Pancreas (tissue), 10 donors: Measurements from ENCODE around the gene ARL15. TPM values are rescaled to one million over a fixed set of nuclear protein-coding genes. Genes with fewer than 3 reads are reported as not detected.

Experiments used
- ATAC-seq, 4 donors: fragments of 200-7000 bp; cut with Tn5 transposase; one replicate each; pipeline versions ENCODE4 v1.8.0 to v1.9.1; 2020; ENCODE audit warnings: mild to moderate bottlenecking in 4 of 4, moderate library complexity in 4 of 4
- DNase-seq, 6 donors: peaks; one replicate each; pipeline ENCODE4 v3.0.0-alpha.2; 2020
- FAIRE-seq: peaks from 2 replicates; lab custom pipeline; 2012; peaks lifted over from hg19 to GRCh38; lab: Jason Lieb, UNC
- H3K27ac ChIP-seq, 4 donors: fragments of 200-600 bp; sonication (generic); 1 replicate in 3 of 4; 2 replicates in 1 of 4; pipeline versions ENCODE4 v1.5.0 to v1.8.0; 2020
- H3K27me3 ChIP-seq, 4 donors: fragments of 200-600 bp; one replicate each; pipeline ENCODE4 v1.8.0; 2021
- H3K36me3 ChIP-seq, 3 donors: fragments of 200-600 bp; sonication (generic) in 1 of 3; one replicate each; pipeline versions ENCODE4 v1.5.0 to v1.8.0; 2020 to 2021
- H3K4me1 ChIP-seq, 3 donors: fragments of 200-600 bp; one replicate each; pipeline ENCODE4 v1.8.0; 2021
- H3K4me3 ChIP-seq, 4 donors: fragments of 200-600 bp; sonication (generic) in 2 of 4; one replicate each; pipeline versions ENCODE4 v1.5.0 to v1.8.0; 2020 to 2021
- H3K9me3 ChIP-seq, 4 donors: fragments of 200-600 bp; one replicate each; pipeline ENCODE4 v1.8.0; 2021
- CTCF ChIP-seq, 4 donors: fragments of 200-600 bp; sonication (generic) in 3 of 4; IDR thresholded peaks; one replicate each; pipeline versions ENCODE4 v1.5.0 to v1.8.0; 2021; ENCODE audit warnings: antibody characterized with exemption in 4 of 4
- WGBS, 2 donors: extraction: QIAGEN DNeasy Blood & Tissue Kit; methylation state at CpG; one replicate each; pipeline ENCODE4 v1.1.7; 2013; 5-methylcytosine and 5-hydroxymethylcytosine counted together
- intact Hi-C, 3 donors: fragments of 100-400 bp; cut with DNase I; formaldehyde crosslinking; loops; one replicate each; pipeline versions ENCODE4 v1.11.1 to v1.14.2; 2022
- polyA plus RNA-seq, 2 donors: library from polyadenylated mRNA; stranded (reverse); fragments of 200-250 nt; gene quantifications; one replicate each; pipeline ENCODE4 v1.2.3, GENCODE V29; 2013
- total RNA-seq, 6 donors: library from RNA; stranded (reverse); fragmentation: NEBNext Ultra II Directional in 4 of 6; extraction: Animal tissue kit (Norgen Biotek cat#: 25700) in 4 of 6; gene quantifications; one replicate each; pipeline versions ENCODE4 v1.2.1 to v1.2.4, GENCODE V29; 2021 to 2023
- donor health status: healthy with polysubstance abuse.
- donor health status: DM: no; HTN: no; CAD: no; lungs with moderate emphysema.
- donor health status: DM: no; HTN: no; CAD: no.
- donor health status: control.
- donor health status: control.
- donor health status: Bipolar disorder and iron deficiency.
- donor health status: DM: yes; HTN: yes; CAD: no.
- donor health status: DM: no; HTN: no; CAD: no.
- donor health status: DM: no; HTN: no; CAD: no.
- donor health status: DM: yes; HTN: yes; CAD: no.

ARL15 gene
- total and polyA plus RNA-seq, 8 donors: 3.9 to 14.0 (median 6.7) TPM

GRCh38 chr5:54309691-54310432 lies 511 bp downstream of the ARL15 start:
- 0 to 1% methylated on average over 39 of the region's 39 CpGs for WGBS, 2 donors
- Histone ChIP-seq H3K27ac (peak overlapping the region; percentile 72 to 92 (median 83)), H3K4me3 (peak overlapping the region; percentile 73 to 91 (median 79)), H3K27me3 (no peaks in the 10 kb centered on the region), H3K9me3 (no peaks in the 10 kb centered on the region), H3K36me3 (no peaks in the 10 kb centered on the region), H3K4me1 (peaks cover 7 to 18% (median 12%) of the 10 kb centered on the region in 3 donors)
- DNase-seq (peak; percentile 18 to 82 (median 52)), ATAC-seq (peak; percentile 49 to 59 (median 57)), FAIRE-seq (no peak)
- intact Hi-C loops: no loop called here
- TF ChIP-seq CTCF (IDR thresholded peaks at IDR 0.05): no peak

GRCh38 chr5:54309276-54309675 lies 1.1 kb downstream of the ARL15 start:
- no peaks in the 10 kb centered on the region for H3K9me3 ChIP-seq
- intact Hi-C loops: no loop called here
- H3K4me1 ChIP-seq: peaks cover 7 to 18% (median 12%) of the 10 kb centered on the region in 3 donors
- no peak for TF ChIP-seq CTCF (IDR thresholded peaks at IDR 0.05)
- 3 to 4% methylated on average over 10 of the region's 10 CpGs for WGBS, 2 donors
- H3K27ac ChIP-seq: peak overlapping the region in 2 of 4 donors; percentile 88 to 92
- ATAC-seq (no peak), FAIRE-seq (no peak), DNase-seq (no peak)
- H3K36me3 ChIP-seq: no peaks in the 10 kb centered on the region
- H3K4me3 ChIP-seq: peak overlapping the region; percentile 73 to 91 (median 79)
- no peaks in the 10 kb centered on the region for H3K27me3 ChIP-seq

GRCh38 chr5:54307583-54307982 lies 2.8 kb downstream of the ARL15 start:
- ATAC-seq (no peak), DNase-seq (no peak), FAIRE-seq (no peak)
- Histone ChIP-seq H3K9me3 (no peaks in the 10 kb centered on the region), H3K4me1 (peaks cover 7 to 18% (median 12%) of the 10 kb centered on the region in 3 donors), H3K27ac (no peak overlapping the region), H3K27me3 (no peaks in the 10 kb centered on the region), H3K4me3 (no peak overlapping the region), H3K36me3 (no peaks in the 10 kb centered on the region)
- WGBS, 2 donors: 73 to 75% methylated on average over 3 of the region's 3 CpGs
- TF ChIP-seq CTCF (IDR thresholded peaks at IDR 0.05): no peak
- intact Hi-C loops: no loop called here

- H3K36me3 ChIP-seq: no peaks in the 10 kb centered on the region
- no peak for FAIRE-seq
- H3K27ac ChIP-seq: no peak overlapping the region
- ATAC-seq: no peak
- intact Hi-C loops: no loop called here
- no peak overlapping the region for H3K4me3 ChIP-seq
- WGBS, 2 donors: 74 to 78% methylated on average over 1 of the region's 1 CpG
- no peaks in the 10 kb centered on the region for H3K9me3 ChIP-seq
- no peak for TF ChIP-seq CTCF (IDR thresholded peaks at IDR 0.05)
- H3K4me1 ChIP-seq: peaks cover 7 to 23% (median 12%) of the 10 kb centered on the region in 3 donors
- H3K27me3 ChIP-seq: no peaks in the 10 kb centered on the region
- no peak for DNase-seq
These were observed 3.5 kb downstream of the ARL15 start for GRCh38 chr5:54306893-54307292.

GRCh38 chr5:54305737-54306136 lies 4.6 kb downstream of the ARL15 start:
- DNase-seq (no peak), FAIRE-seq (no peak), ATAC-seq (no peak)
- 81 to 85% methylated on average over 4 of the region's 4 CpGs for WGBS, 2 donors
- Histone ChIP-seq H3K9me3 (no peaks in the 10 kb centered on the region), H3K27ac (no peak overlapping the region), H3K27me3 (no peaks in the 10 kb centered on the region), H3K36me3 (no peaks in the 10 kb centered on the region), H3K4me3 (no peak overlapping the region), H3K4me1 (peaks cover 7 to 28% (median 12%) of the 10 kb centered on the region in 3 donors)
- TF ChIP-seq CTCF (IDR thresholded peaks at IDR 0.05): no peak
- intact Hi-C loops: no loop called here
